H1 (cell line): ENCODE results near the gene RAN. TPM values are rescaled to one million over a fixed set of nuclear protein-coding genes. Genes with fewer than 3 reads are reported as not detected.

Source experiments
- polyA plus RNA-seq, 7 experiments: library from polyadenylated mRNA; depleted of rRNA in 3 of 7; stranded (reverse) in 5 of 7; unstranded in 2 of 7; fragments of >200 nt in 5 of 7; fragments of 200-250 nt in 2 of 7; gene quantifications; 1 replicate in 5 of 7; 2 replicates in 1 of 7; 4 replicates in 1 of 7; pipeline versions ENCODE4 v1.2.1 to v1.2.3, GENCODE V29; 2011 to 2013; ENCODE audit warnings: missing spikeins in 2 of 7, mixed read lengths in 2 of 7
- small RNA-seq: library from polyadenylated mRNA; stranded (forward); fragments of <200 nt; extraction: miRNeasy Mini kit (QIAGEN cat#:217004); gene quantifications from one replicate; pipeline ENCODE3, GENCODE V24; 2013; ENCODE audit not compliant: insufficient read depth
- total RNA-seq: library from RNA; stranded (reverse); fragmentation: NEBNext Ultra II Directional; extraction: Animal tissue kit (Norgen Biotek cat#: 25700); gene quantifications from 2 replicates; pipeline ENCODE4 v1.2.1, GENCODE V29; 2021

The RAN gene
- total and polyA plus RNA-seq, 2 of the 8 experiments (the other 6 are each of a cell fraction or from before 2014, with no cell fraction given): 2,064 to 2,203 TPM

Small RNA genes lying within 50 kb of the gene (small RNA-seq; reads per million reads assigned to genes)
- gene RF00019: not detected
- not detected for gene RNU6-1077P

Other genes with a start within 250 kb of the RAN start
- 0.31 and 0.65 TPM in 2 replicates for gene RIMBP2, start 155.8 kb upstream of the RAN start, total RNA-seq
- gene RIMBP2, start 155.8 kb upstream of the RAN start, polyA plus RNA-seq (2011; rRNA removed): 0.18 and 0.52 TPM in 2 replicates
- gene STX2, start 32.8 kb upstream of the RAN start, total RNA-seq: 22.0 and 26.3 TPM in 2 replicates
- gene STX2, start 32.8 kb upstream of the RAN start, polyA plus RNA-seq (2011; rRNA removed): 13.9 and 20.0 TPM in 2 replicates
- gene ADGRD1, start 81.8 kb downstream of the RAN start, total RNA-seq: 0.48 and 1.3 TPM in 2 replicates
- gene ADGRD1, start 81.8 kb downstream of the RAN start, polyA plus RNA-seq (2011; rRNA removed): 0.36 and 1.1 TPM in 2 replicates